SK-N-SH treated with all-trans-retinoic acid at 6 μM for 48 hours (cell line): ENCODE data around the gene ARVCF.

Experiments
- GLIS3 ChIP-seq: fragments of 250-450 bp; sonication (Bioruptor Pico); IDR thresholded peaks from 2 replicates; pipeline ENCODE4 v1.5.0; 2020; ENCODE audit warnings: mild to moderate bottlenecking, moderate library complexity
- ISL1 ChIP-seq: fragments of 250-450 bp; sonication (Bioruptor Pico); IDR thresholded peaks from 2 replicates; pipeline ENCODE4 v2.1.2; 2022; ENCODE audit warnings: mild to moderate bottlenecking, moderate library complexity
- RARB ChIP-seq: fragments of 250-450 bp; sonication (Bioruptor Pico); IDR thresholded peaks from 2 replicates; pipeline ENCODE4 v1.8.0; 2021; ENCODE audit warnings: mild to moderate bottlenecking, moderate library complexity
- SNAI2 ChIP-seq: fragments of 250-450 bp; sonication (Bioruptor Pico); IDR thresholded peaks from 2 replicates; pipeline ENCODE4 v1.5.0; 2020; ENCODE audit warnings: mild to moderate bottlenecking, moderate library complexity
- TOX ChIP-seq: fragments of 250-450 bp; sonication (Bioruptor Pico); IDR thresholded peaks from 2 replicates; pipeline ENCODE4 v1.8.0; 2021; ENCODE audit warnings: mild to moderate bottlenecking, moderate library complexity, borderline replicate concordance
- ZC3H10 ChIP-seq: fragments of 250-450 bp; sonication (Bioruptor Pico); IDR thresholded peaks from 2 replicates; pipeline ENCODE4 v1.5.1; 2021; ENCODE audit warnings: mild to moderate bottlenecking, moderate library complexity
- ZFP3 ChIP-seq: fragments of 250-450 bp; sonication (Bioruptor Pico); IDR thresholded peaks from 2 replicates; pipeline ENCODE4 v1.5.0; 2020; ENCODE audit warnings: mild to moderate bottlenecking, moderate library complexity
- ZNF70 ChIP-seq: fragments of 450-650 bp; formaldehyde crosslinking; IDR thresholded peaks from 2 replicates; pipeline ENCODE4 v1.5.0; 2020; ENCODE audit warnings: mild to moderate bottlenecking, moderate library complexity
- ZNF8 ChIP-seq: fragments of 450-650 bp; formaldehyde crosslinking; IDR thresholded peaks from 2 replicates; pipeline ENCODE4 v1.5.0; 2020; ENCODE audit warnings: mild to moderate bottlenecking, moderate library complexity
- TF ChIP-seq, protein P1 (sequence below): fragments of 250-450 bp; sonication (Bioruptor Pico); IDR thresholded peaks from 2 replicates; pipeline ENCODE4 v1.8.0; 2020; ENCODE audit warnings: mild to moderate bottlenecking, moderate library complexity, borderline replicate concordance
- TF ChIP-seq, protein P2 (sequence below): fragments of 250-450 bp; sonication (Bioruptor Pico); IDR thresholded peaks from 2 replicates; pipeline ENCODE4 v1.5.1; 2021; ENCODE audit warnings: mild to moderate bottlenecking, moderate library complexity

DNA sequence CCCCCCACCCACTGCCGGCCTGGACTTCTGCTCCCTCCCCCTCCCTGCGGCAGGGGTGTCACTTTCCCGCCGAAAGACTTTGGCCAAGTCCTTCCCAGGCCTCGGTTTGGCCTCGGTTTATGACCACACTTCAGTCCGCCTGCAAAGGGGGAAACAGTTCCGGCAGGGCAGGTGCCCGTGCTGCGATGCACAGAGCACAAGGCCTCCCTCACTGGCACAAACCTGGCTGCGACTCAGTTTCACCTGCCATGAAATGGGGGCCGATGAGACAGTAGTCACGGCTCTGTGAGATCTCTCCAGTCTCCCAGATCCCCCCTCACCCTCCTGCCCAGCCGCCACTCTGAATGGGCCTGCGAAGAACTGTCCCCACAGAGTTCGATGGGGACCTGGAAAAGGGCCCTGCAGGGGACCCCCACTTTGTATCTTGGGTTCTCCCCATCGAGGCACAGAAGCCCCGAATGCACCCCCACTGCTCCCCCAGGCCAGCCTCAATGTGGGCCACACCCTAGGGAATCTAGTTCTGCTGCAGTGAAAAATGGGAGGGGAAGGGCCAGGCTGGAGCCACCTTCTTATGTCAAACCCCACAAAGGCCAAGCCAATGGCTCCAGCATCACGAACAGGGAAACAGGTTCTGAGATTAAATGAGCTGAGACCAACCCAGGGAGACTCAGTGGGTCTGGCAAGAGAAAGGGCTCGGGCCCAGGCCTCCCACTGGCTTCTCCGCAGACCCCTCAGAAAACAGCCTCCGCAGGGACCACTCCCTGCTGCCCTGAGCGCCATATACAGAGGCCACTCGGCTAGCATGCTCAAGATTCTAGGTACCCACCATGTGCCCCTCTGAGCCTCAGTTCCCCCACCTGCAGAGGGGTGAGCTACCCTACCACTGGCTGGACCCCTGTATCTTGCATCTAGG is 29.0 kb downstream of the ARVCF start:
- TF ChIP-seq, protein P1, sequence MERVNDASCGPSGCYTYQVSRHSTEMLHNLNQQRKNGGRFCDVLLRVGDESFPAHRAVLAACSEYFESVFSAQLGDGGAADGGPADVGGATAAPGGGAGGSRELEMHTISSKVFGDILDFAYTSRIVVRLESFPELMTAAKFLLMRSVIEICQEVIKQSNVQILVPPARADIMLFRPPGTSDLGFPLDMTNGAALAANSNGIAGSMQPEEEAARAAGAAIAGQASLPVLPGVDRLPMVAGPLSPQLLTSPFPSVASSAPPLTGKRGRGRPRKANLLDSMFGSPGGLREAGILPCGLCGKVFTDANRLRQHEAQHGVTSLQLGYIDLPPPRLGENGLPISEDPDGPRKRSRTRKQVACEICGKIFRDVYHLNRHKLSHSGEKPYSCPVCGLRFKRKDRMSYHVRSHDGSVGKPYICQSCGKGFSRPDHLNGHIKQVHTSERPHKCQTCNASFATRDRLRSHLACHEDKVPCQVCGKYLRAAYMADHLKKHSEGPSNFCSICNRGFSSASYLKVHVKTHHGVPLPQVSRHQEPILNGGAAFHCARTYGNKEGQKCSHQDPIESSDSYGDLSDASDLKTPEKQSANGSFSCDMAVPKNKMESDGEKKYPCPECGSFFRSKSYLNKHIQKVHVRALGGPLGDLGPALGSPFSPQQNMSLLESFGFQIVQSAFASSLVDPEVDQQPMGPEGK (CRISPR knock-in tag), result no peak
- TF ChIP-seq ISL1 (CRISPR knock-in tag) (no peak), ZNF8 (CRISPR knock-in tag) (no peak), RARB (CRISPR knock-in tag) (no peak), ZC3H10 (CRISPR knock-in tag) (no peak), ZFP3 (CRISPR knock-in tag) (no peak), ZNF70 (CRISPR knock-in tag) (no peak), GLIS3 (CRISPR knock-in tag) (no peak), TOX (CRISPR knock-in tag) (no peak), SNAI2 (CRISPR knock-in tag) (no peak)
- TF ChIP-seq, protein P2, sequence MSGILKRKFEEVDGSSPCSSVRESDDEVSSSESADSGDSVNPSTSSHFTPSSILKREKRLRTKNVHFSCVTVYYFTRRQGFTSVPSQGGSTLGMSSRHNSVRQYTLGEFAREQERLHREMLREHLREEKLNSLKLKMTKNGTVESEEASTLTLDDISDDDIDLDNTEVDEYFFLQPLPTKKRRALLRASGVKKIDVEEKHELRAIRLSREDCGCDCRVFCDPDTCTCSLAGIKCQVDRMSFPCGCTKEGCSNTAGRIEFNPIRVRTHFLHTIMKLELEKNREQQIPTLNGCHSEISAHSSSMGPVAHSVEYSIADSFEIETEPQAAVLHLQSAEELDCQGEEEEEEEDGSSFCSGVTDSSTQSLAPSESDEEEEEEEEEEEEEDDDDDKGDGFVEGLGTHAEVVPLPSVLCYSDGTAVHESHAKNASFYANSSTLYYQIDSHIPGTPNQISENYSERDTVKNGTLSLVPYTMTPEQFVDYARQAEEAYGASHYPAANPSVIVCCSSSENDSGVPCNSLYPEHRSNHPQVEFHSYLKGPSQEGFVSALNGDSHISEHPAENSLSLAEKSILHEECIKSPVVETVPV (CRISPR knock-in tag), result no peak
